GM12874 (cell line): Measurements from ENCODE around the gene FOXL2.

Experiments used
- CTCF ChIP-seq: IDR thresholded peaks from 2 replicates; pipeline ENCODE4 v1.5.1; 2011; ENCODE audit warnings: low read depth, mild to moderate bottlenecking, control low read depth, low read length, moderate library complexity; ENCODE audit not compliant: insufficient read depth

FOXL2 gene

DNA sequence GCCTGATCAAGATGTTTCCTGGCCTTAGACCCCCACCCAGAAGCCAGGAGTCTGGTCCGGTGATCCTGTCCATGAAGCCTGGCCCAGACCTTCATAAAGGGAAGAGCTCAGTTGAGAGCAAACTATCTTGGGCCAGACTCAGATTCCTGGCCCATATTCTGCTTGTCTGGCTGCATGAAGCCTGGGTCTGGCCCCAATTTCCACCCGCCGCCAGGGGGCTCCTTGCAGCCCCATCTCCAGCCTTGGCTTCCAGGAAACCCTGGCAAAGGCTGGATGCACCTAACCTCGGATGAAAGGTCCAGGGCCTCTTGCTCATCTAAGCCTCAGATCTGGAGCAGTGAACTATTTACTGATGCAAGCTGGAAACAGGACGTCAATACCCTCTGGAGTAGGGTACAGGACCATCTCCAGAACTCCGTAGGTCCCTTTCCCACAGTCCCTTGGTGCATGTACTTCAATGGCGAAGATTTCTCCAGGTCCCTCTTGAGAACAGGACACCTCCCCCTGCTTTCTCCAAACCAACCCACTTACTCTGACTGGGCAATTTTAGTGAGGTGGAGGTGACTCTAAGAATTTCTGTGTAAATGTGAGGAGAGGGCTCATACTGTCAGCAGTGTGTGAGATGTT is 5.6 kb downstream of the FOXL2 start:
- TF ChIP-seq CTCF = peak; percentile 73

DNA sequence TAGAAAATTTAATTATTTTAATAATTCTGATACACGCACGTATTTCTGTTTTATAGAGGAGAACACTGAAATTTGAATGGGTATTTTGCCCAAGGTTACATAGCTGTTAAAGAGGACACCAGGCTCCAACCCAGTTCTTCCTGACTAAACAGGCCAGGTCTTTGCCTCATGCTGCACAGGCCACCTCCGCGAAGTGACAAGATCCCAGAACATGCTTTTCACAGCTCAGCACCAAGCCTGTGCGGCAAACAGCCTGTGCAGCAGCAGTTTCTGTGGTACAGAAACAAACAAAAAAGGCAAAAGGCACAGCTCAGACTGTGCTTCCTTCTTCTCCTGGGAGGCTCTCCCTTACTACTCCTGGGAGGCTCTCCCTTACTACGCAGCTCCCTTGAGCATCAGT is 6.5 kb downstream of the FOXL2 start:
- TF ChIP-seq CTCF = no peak

GRCh38 chr3:138939561-138940241 is 7.2 kb downstream of the FOXL2 start:
- peak; percentile 12; the same call in 1 of the 2 replicates for TF ChIP-seq CTCF

- TF ChIP-seq CTCF = no peak
Measured at GRCh38 chr3:138938877-138939560, 7.9 kb downstream of the FOXL2 start.

DNA sequence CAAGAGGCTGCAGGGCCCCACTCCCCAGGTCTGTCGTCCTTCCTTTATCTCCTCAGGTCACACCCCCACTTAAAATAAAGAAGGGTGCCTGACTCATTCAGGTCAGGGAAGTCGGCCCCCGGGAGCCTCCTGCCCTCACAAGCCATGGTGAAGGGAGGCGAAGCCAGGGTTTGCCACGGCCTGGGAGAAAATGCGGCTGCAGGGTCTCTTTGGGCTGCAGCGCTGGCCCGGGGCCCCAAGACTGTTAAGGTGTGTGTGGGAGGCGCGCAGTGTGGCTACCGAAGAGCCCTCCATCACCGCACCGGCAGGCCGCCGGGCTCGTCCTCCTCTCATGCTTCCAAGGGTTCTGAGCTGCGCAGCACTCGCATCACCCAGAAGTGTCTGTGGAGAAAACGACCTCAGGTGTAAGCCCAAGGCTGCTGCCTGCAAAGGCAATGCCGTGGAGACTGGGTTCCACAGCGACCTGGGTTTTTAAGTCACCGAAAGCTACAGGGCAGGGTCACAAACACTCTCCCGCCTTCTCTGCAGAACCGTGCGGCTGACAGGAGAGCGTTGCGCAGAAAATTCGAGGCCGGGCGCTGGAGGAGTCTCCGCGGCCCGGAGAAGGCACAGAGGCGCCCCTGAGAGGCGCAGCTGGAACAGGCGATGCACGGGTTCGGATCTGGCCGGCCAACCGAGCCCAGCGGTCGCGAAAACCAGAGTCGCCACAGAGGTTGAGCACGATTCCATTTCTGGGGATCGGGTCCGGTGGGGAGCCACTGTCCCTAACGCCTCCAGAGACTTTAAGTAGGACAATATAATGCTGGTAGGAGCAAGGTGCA is 8.7 kb downstream of the FOXL2 start:
- no peak for TF ChIP-seq CTCF

DNA sequence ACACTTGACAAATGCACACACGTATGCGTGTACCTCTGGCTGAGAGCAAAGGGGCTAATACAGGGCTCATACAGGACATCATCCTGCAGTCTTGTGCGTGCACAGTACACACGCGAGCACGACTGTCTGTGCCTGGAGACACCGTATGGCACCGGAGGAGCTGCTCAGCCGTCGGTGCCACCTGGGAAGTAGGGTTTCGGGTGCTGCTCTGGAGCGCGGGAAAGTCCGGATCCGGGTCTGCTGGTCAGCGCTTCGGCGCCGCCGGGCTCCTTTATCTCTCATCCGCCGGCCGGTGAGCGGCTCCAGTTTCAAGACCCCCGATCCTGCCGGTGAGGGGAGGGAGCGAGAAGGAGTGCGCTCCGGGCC is 9.3 kb downstream of the FOXL2 start:
- TF ChIP-seq CTCF = no peak
